T-helper 2 cell treated with Interferon-gamma antibody and Interleukin-4, amounts not matched to agents 5 μg/mL and 100 μg/mL, for 36 hours (primary cell): ENCODE measurements around the gene APOC3.

Source experiments
- DNase-seq: peaks from one replicate; pipeline ENCODE4 v3.0.0; 2021; ENCODE audit warnings: low spot score
- H3K27ac Mint-ChIP-seq: one replicate; pipeline ENCODE4 v1.8.0; 2021; ENCODE audit warnings: mild to moderate bottlenecking, mixed read lengths
- H3K27me3 Mint-ChIP-seq: one replicate; pipeline ENCODE4 v1.8.0; 2021; ENCODE audit warnings: low read depth, mixed read lengths
- H3K36me3 Mint-ChIP-seq: one replicate; pipeline ENCODE4 v1.8.0; 2021; ENCODE audit warnings: low read depth, mixed read lengths
- H3K4me1 Mint-ChIP-seq: one replicate; pipeline ENCODE4 v1.8.0; 2021; ENCODE audit warnings: low read depth, mixed read lengths
- H3K4me3 Mint-ChIP-seq: one replicate; pipeline ENCODE4 v1.8.0; 2022; ENCODE audit warnings: mild to moderate bottlenecking, moderate library complexity, mixed read lengths
- H3K9me3 Mint-ChIP-seq: one replicate; pipeline ENCODE4 v1.8.0; 2021; ENCODE audit warnings: mixed read lengths

The APOC3 gene

DNA sequence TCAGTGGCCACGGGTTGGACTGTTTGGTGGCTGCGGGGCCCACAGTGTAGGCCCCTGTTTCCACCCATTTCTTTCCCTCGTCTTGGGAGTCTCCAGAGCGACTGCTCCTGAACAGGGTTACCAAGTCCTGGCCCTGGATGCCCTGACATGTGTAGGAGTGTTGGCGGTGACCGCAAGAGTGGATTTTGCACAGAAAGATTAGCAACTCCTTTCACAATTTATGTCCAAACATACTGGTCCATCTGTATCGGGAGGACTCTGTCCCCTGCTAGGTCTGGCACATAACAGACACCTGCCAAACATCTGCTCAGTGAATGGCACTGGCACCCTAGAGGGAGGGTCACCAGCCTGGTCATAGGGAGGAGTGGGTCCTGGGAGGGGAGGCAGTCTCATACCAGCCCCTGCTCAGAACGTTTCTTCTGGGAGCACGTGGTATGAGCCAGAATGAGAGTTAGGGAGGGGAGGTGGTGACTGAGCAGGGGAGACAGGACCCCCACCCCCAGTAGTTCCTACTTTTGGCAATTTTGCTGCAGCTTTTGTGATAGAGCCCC, 11.1 kb downstream of the APOC3 start:
- H3K4me3 Mint-ChIP-seq, result no peak overlapping the region
- H3K4me1 Mint-ChIP-seq, result peaks cover 8% of the 10 kb centered on the region
- H3K27ac Mint-ChIP-seq, result no peak overlapping the region
- H3K27me3 Mint-ChIP-seq, result no peaks in the 10 kb centered on the region
- no peaks in the 10 kb centered on the region for H3K9me3 Mint-ChIP-seq
- no peak for DNase-seq
- peaks cover 4% of the 10 kb centered on the region for H3K36me3 Mint-ChIP-seq

DNA sequence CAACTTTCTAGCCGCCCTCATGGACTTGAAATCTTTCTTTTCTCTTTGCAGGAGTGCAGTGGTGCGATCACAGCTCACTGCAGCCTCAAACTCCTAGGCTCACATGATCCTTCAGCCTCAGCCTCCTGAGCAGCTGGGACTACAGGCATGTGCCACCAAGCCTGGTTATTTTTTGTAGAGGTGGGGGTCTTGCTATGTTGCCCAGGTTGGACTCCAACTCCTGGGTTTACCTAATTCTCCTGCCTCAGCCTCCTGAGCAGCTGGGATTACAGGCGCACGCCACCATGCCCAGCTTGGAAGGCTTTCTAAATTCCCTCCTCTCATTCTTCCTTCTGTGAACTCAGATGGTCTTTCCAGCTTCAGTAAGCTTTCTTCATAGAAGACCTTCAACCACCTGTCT, 12.4 kb downstream of the APOC3 start:
- H3K4me1 Mint-ChIP-seq, result peaks cover 6% of the 10 kb centered on the region
- DNase-seq, result no peak
- no peaks in the 10 kb centered on the region for H3K9me3 Mint-ChIP-seq
- no peak overlapping the region for H3K4me3 Mint-ChIP-seq
- peaks cover 16% of the 10 kb centered on the region for H3K36me3 Mint-ChIP-seq
- H3K27ac Mint-ChIP-seq, result no peak overlapping the region
- H3K27me3 Mint-ChIP-seq, result no peaks in the 10 kb centered on the region

DNA sequence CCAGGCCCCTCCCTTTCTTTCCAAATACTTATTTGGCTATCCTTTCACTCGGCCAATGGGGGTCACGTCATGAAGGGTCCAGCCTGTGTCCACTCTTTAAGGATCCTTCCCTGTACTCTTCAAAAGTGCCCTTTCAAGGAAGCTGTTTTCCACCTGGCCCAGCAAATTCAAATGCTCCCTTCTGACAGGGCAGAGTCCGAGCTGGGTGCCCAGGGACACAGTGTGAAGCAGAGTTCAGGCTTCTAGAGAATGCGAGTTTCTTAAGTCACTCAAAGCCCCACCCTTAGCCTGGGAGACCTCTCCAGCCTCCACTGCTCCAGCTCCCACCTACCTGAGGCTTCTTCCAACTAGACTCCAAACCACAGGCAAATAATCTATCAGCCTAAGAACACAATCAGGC, 13.2 kb downstream of the APOC3 start:
- no peak overlapping the region for H3K27ac Mint-ChIP-seq
- no peak for DNase-seq

DNA sequence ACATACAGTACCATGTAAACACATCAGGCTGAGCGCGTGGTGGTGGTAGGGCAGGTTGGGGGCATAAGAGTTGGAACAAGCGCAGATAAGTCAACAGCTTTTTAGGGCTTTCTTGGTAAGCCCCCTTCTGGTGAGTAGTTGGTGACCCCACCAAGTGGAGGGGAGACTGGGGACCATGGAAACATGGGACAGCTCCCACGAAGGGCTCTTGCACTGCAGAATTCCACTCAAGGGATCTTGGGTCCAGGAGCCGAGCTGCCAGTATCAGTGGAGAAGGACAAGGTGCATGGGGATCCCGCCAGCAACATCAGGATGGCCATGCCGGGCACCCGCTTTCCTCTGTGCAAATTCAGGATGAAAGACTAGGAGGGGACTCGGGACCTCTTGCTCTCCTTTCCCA, 14.0 kb downstream of the APOC3 start:
- DNase-seq, result no peak
- Mint-ChIP-seq H3K36me3 (peaks cover 20% of the 10 kb centered on the region), H3K9me3 (no peaks in the 10 kb centered on the region), H3K4me3 (no peak overlapping the region), H3K4me1 (peaks cover 2% of the 10 kb centered on the region), H3K27ac (no peak overlapping the region), H3K27me3 (no peaks in the 10 kb centered on the region)

More for the DNA sequence above, 13.2 kb downstream of the APOC3 start:
- no peak overlapping the region for H3K4me3 Mint-ChIP-seq
- no peaks in the 10 kb centered on the region for H3K9me3 Mint-ChIP-seq
- no peaks in the 10 kb centered on the region for H3K27me3 Mint-ChIP-seq
- H3K4me1 Mint-ChIP-seq, result peaks cover 6% of the 10 kb centered on the region
- H3K36me3 Mint-ChIP-seq, result peaks cover 20% of the 10 kb centered on the region

DNA sequence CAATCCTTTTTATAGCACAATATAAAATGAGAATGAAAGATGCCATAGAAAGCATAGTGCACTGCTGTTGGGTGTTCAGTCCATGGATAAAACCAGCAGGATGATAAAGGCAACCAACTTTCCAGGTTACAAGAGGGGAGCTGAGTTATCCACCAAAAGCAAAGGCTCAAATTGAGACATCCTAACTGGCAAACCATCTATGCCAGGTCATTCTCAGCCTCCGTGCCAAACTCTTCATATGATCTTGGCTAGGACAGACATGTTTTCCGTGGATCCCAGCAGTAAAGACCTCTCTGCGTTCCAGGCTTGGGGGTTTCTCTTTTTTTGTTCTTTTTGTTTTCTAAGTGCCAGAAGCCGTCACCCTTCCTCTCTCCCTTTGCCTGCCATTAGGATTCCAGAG, 15.0 kb downstream of the APOC3 start:
- Mint-ChIP-seq H3K4me3 (no peak overlapping the region), H3K27ac (no peak overlapping the region), H3K9me3 (no peaks in the 10 kb centered on the region), H3K4me1 (peaks cover 3% of the 10 kb centered on the region), H3K36me3 (peaks cover 24% of the 10 kb centered on the region), H3K27me3 (no peaks in the 10 kb centered on the region)
- no peak for DNase-seq

DNA sequence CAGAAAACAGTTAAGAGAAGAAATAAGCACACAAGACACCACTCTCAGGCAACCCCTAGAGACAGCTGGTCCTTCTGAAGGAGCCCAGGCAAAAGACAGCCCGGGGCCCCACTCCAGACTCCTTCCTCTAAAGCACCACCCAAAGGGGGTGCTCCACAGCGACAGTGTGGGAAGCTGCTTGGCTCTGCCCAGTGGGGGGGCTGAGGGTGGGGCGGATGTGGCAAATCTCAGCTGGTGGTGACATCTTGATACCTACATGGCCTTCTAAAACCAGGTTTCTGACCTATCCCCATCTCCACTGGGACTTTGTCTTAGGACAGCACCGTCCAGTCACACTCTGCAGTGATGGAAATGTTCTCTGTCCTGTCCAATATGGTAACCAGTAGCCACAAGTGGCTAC, 17.9 kb downstream of the APOC3 start:
- Mint-ChIP-seq H3K36me3 (peaks cover 33% of the 10 kb centered on the region), H3K27ac (no peak overlapping the region), H3K4me1 (peaks cover 27% of the 10 kb centered on the region), H3K9me3 (no peaks in the 10 kb centered on the region), H3K27me3 (no peaks in the 10 kb centered on the region), H3K4me3 (no peak overlapping the region)
- DNase-seq, result no peak

DNA sequence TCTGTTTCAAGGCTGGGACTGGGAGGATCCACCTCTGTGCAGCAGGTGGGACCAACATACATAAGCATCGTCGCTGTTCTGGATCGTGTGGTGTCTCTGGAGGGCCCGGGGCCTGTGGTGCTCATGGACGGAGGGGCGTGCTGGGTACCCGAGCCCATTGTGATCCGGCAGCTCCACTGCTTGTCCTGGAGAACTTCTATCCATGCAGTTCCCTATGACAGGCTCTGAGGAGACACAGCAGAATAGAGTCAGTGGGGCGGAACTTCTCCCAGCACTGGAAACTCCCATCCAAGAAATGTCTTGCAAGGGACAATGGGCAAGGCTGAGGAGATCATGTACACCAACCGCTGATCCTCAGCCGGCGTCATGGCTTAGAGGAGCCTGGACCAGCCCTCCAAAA, 19.4 kb downstream of the APOC3 start:
- H3K4me1 Mint-ChIP-seq, result peaks cover 42% of the 10 kb centered on the region
- no peak for DNase-seq
- no peak overlapping the region for H3K27ac Mint-ChIP-seq
- H3K9me3 Mint-ChIP-seq, result no peaks in the 10 kb centered on the region
- peaks cover 35% of the 10 kb centered on the region for H3K36me3 Mint-ChIP-seq
- no peak overlapping the region for H3K4me3 Mint-ChIP-seq
- no peaks in the 10 kb centered on the region for H3K27me3 Mint-ChIP-seq

DNA sequence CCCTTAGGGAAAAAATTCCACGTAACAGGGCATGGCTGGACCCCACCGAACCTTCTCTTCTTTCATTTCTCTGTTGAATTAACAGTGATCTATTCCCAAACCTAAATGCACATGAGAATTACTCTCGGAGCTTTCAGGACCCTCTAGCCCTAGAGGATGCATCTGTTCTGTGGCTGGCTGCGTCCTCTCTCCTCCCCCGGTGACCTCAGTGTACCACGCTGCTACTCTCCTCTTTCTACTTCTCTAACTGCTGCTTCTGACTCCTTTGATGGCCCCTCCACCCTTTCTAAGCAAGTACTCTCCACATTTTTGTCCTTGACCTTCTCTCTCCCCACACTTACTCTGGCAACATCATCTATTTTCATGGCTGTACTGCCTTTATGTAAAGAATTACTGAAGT, 19.8 kb downstream of the APOC3 start:
- H3K27ac Mint-ChIP-seq, result peak overlapping the region; percentile 22
- H3K27me3 Mint-ChIP-seq, result no peaks in the 10 kb centered on the region
- H3K9me3 Mint-ChIP-seq, result no peaks in the 10 kb centered on the region
- H3K4me3 Mint-ChIP-seq, result no peak overlapping the region
- H3K4me1 Mint-ChIP-seq, result peaks cover 46% of the 10 kb centered on the region
- DNase-seq, result no peak
- peaks cover 38% of the 10 kb centered on the region for H3K36me3 Mint-ChIP-seq

DNA sequence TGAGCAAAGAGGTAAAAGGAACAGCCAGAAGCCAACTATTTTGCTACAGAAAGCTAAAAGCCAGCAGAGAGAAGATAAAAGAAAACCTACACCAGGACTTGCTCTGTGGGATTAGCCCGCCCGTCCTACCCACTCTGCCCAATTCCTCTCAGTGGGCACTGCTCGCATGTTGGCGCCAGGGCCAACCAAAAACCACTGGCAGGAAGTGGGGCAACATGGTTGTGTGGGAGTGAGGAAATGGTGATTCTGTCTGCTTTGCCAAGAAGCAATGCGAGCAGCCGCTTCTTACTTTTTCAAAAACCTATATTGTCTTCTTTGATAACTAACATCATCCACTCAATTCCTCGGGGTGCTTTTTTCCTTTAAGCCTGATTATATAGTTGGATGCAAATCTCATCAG, 21.9 kb downstream of the APOC3 start:
- H3K27ac Mint-ChIP-seq, result peak overlapping the region; percentile 97
- peaks cover 34% of the 10 kb centered on the region for H3K36me3 Mint-ChIP-seq
- H3K4me1 Mint-ChIP-seq, result peaks cover 58% of the 10 kb centered on the region
- H3K27me3 Mint-ChIP-seq, result no peaks in the 10 kb centered on the region
- H3K9me3 Mint-ChIP-seq, result no peaks in the 10 kb centered on the region
- peak; percentile 29 for DNase-seq
- peak overlapping the region; percentile 81 for H3K4me3 Mint-ChIP-seq

DNA sequence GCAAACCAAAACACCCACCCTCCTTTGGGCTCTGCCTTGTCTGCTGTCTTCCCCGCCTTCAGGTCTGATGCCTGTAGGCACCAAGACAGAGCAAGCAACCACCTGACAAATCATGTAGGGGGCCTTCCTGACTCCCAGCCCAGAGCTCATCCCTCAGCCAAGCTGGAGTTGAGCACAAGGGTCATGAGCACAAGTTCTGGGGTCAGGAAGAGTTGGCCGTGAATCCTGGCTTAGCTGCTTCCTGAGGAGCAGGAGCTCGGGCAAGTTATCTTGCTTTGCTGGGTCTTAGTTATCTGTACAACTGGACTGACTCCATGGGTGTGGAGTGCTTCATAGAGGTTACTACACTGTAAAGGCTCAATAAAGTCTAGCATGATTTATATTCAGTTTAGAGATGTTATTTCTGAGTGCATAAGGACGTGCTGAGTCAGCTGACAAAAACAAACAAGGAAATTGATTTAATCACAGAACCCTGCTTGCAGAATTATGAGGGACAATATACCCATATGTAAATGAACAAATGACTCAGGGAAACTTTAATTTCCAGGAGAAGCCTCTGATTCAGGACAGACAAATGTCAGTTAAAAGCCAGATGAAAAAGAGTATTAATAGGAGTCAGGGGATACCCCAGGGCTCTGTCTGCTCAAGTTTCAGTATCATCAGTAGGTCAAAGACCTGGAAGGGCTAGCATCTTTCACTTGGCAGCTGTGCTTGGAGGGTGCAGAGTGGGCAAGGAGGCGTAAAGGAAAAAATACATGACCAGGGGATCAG, 22.7 kb downstream of the APOC3 start:
- Mint-ChIP-seq H3K36me3 (peaks cover 33% of the 10 kb centered on the region), H3K9me3 (no peaks in the 10 kb centered on the region), H3K4me3 (peak overlapping the region; percentile 81), H3K4me1 (peaks cover 58% of the 10 kb centered on the region), H3K27me3 (no peaks in the 10 kb centered on the region), H3K27ac (peak overlapping the region; percentile 97)
- no peak for DNase-seq

DNA sequence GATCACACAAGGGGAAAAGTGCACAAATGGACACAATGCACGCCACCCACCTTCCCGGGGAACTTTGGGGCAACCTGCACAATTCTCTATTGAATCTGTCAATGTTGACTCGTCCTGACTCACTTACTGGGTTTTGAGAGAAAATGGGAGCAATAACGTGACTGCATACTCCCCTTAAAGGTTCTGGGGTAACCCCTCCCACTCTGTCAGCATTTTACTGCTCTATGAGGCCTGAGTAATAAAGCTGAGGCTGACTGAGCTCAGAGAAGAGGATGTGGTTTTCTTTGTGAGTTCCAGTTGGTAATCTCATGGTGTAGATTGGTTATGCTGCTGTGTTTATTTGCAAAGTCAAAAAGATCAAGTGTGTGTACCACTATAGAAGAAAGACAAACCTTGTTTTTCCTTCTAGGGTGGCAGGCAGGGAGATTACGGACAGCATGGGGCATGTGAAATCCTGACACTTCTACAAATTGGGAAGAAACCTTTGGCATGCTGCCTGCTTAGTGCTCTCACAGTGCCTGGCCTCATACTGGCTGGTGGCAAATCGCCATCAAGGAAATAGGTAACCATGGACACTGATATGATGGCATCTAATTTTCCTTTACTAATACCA, 23.9 kb downstream of the APOC3 start:
- Mint-ChIP-seq H3K9me3 (no peaks in the 10 kb centered on the region), H3K27ac (peak overlapping the region; percentile 97), H3K36me3 (peaks cover 43% of the 10 kb centered on the region), H3K4me3 (peak overlapping the region; percentile 81), H3K4me1 (peaks cover 58% of the 10 kb centered on the region), H3K27me3 (no peaks in the 10 kb centered on the region)
- DNase-seq, result peak; percentile 81

DNA sequence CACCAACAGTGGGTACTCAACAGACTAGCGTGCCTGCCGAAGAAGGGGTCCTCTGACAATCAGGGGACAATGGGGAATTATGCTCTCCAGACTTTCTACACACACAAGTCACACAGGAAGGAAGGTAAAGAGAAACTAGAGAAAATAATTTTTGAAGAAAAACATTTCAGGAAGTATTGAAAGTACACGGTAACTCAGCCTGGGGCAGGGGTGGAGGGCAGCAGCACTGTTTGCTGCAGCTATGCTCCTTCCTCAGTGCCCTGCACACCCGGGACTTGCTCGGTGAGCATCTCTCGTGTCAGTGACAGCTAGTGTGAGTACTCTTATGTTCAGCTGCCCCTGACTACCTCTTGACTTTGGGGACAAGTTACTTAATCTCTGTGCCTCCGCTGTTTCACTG, 25.7 kb downstream of the APOC3 start:
- peak overlapping the region; percentile 84 for H3K27ac Mint-ChIP-seq
- peak overlapping the region; percentile 52 for H3K4me3 Mint-ChIP-seq
- peaks cover 41% of the 10 kb centered on the region for H3K36me3 Mint-ChIP-seq
- H3K4me1 Mint-ChIP-seq, result peaks cover 48% of the 10 kb centered on the region
- H3K27me3 Mint-ChIP-seq, result no peaks in the 10 kb centered on the region
- no peak for DNase-seq
- no peaks in the 10 kb centered on the region for H3K9me3 Mint-ChIP-seq

DNA sequence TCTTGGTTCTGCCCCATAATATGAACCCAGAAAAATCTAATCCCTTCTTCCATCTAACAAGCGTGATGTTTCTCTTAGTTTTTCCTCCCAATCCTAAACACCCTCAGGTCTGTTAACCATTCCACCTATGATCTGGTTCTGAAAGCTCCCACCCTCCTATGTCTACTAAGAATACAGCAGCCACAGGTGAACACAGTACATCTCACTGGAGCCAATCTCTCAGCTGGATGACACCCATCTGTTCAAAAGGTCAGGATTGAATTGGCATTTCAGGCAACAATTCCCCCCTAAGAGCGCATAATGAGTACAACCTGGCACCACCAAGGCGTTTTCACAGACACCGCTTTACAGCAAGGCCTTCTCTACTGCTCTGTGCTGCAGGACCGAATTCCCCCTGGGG, 26.7 kb downstream of the APOC3 start:
- peaks cover 45% of the 10 kb centered on the region for H3K36me3 Mint-ChIP-seq
- peaks cover 43% of the 10 kb centered on the region for H3K4me1 Mint-ChIP-seq
- H3K9me3 Mint-ChIP-seq, result no peaks in the 10 kb centered on the region
- H3K4me3 Mint-ChIP-seq, result no peak overlapping the region
- DNase-seq, result no peak
- H3K27ac Mint-ChIP-seq, result peak overlapping the region; percentile 46
- H3K27me3 Mint-ChIP-seq, result no peaks in the 10 kb centered on the region

DNA sequence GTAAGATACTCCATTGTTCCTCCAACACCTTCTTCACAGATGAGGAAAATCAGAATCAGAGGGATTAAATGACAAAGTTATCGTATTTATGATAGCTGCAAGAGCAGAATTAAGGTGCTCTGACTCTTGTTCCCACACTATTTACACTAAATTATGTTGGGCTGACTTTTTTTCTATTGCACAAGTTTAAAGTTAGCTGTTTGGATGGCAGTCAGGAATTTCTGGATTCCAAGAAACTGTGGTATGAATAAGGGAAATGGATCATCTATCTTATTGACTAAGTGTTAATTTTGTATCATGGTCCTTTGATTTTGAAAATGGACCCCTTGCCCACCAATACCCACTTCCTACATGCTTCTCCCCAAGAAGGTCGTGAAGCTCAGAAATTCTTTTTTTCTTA, 27.6 kb downstream of the APOC3 start:
- peaks cover 52% of the 10 kb centered on the region for H3K36me3 Mint-ChIP-seq
- H3K9me3 Mint-ChIP-seq, result no peaks in the 10 kb centered on the region
- no peak for DNase-seq
- H3K27me3 Mint-ChIP-seq, result no peaks in the 10 kb centered on the region
- no peak overlapping the region for H3K4me3 Mint-ChIP-seq
- peaks cover 37% of the 10 kb centered on the region for H3K4me1 Mint-ChIP-seq
- no peak overlapping the region for H3K27ac Mint-ChIP-seq
